Fibroblast of skin of right quadriceps (primary cell): ENCODE results near the gene FAM13C.
"Not testable (repeated sequence)": the region's sequence is repeated elsewhere in the genome, so short reads cannot be mapped to it uniquely, and the experiment has no call there.

Experiments used
- DNase-seq: peaks from one replicate; pipeline ENCODE4 v3.0.0-alpha.2; 2013

FAM13C gene

DNA sequence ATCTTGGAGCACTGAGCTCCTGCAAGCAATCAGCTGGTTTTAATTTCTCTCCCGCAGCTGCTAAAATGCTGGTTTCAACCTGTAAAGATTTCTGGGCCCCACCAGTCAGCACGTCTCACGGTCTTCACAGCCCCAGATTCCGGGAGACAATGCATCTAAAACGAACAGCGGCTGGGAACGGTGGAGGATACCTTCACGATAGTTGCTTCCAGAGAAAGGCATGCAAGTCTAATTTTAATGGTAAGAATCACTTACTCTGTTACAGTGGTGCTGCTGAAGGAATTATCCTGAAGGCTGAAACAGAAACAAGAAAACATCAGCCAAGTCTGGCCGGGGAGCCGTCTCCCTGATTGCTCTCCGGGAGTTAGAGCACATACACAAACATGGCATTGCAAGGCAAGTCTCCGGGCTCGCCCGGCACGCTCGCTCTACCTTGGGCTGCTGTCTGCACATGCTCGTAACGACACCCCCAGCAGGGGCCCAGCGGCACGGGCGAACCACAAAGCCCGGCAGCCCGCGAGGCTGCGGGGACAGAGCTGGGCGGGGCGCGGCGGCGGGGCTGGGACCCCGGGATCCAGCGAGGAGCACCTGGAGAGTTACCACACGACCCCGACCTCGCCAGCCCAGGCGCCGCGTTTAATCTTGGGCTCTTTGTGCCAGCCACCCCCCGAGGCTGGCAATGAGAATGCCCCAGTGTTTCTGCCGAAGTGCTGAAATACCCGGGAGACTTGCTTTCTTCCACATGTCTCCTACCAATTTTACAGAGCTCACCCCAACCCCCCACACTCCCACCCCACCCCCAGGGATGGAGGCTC, at the start of gene FAM13C:
Gene FAM13C (minus strand): TSS at position 406 of the 815 bp plus-strand sequence. CDS start 89 bp downstream, at position 317.
- peak; percentile 50 for DNase-seq

DNA sequence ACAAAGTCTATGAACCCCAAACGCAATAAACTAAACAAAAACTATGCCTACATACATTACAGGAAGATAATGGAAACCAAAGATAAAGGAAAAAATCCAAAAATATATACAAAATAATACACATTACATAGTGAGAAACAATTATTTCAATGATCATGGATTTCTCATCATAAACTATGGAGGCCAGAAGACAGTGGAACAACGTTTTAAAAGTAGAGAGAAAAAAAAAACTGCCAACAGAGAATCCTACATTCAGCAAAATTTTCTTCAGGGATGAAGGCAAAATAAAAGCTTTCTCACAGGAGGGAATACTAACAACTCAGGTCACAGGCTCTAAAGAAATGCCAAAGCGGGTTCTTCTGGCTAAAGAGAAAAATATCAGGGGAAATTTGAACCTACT, 42.9 kb upstream of the FAM13C start:
- DNase-seq, result no peak

- DNase-seq, result no peak
Observed at GRCh38 chr10:59400214-59400613, 37.9 kb upstream of the FAM13C start.

- not testable (repeated sequence) for DNase-seq
Observed at GRCh38 chr10:59399329-59399728, 37.0 kb upstream of the FAM13C start.

DNA sequence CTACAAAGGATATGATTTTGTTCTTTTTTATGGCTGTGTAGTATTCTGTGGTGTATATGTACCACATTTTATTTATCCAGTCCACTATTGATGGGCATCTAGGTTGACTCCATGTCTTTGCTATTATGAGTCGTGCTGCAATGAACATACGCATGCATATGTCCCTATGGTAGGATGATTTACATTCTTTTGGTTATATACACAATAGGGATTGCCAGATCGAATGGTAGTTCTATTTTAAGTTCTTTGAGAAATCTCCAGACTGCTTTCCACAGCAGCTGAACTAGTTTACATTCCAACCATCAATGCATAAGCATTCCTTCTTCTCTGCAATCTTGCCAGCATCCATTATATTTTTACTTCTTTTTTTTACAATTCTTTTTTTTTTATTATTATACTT, 35.6 kb upstream of the FAM13C start:
- no peak for DNase-seq

DNA sequence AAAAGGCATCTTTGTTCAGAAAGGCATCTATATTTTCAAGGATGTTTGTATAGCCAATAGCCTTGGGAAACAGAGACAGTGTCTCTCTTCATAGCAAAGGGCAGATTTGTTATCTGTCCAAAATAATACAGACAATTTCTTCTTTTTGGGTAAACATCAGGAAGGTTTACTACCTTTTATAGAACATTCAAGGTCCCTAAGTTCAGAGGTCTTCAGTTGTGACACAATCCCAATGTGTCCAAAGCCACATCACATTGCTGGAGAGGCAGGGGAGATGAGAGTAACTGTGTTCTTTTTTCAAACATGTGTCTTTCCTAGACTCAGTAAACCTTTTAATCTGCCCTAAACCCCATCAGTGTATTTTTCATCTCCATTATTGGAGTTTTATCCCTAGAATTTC, 33.6 kb upstream of the FAM13C start:
- no peak for DNase-seq

DNA sequence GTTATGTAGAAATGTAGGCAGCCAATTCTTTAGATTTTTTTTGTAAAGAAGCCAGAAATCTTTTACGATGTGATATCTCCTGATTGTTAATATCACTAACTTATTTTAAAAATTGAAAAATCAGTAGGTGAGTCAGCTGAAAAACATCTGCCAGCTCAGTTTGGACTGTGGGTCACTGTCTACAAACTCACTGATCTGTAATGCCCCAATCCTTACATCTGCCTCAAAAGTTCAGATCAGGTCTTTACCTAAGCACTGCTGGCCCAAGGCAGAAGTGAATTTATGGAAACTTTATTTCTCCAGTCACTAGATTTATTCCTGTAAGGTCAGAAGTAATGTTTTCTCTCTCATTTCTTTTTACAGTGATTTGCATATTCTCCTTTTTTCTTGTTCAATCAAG, 31.0 kb upstream of the FAM13C start:
- peak; percentile 4 for DNase-seq

GRCh38 chr10:59391060-59391459, 28.7 kb upstream of the FAM13C start:
- DNase-seq, result no peak

GRCh38 chr10:59388671-59388976, 26.3 kb upstream of the FAM13C start:
- DNase-seq, result no peak

DNA sequence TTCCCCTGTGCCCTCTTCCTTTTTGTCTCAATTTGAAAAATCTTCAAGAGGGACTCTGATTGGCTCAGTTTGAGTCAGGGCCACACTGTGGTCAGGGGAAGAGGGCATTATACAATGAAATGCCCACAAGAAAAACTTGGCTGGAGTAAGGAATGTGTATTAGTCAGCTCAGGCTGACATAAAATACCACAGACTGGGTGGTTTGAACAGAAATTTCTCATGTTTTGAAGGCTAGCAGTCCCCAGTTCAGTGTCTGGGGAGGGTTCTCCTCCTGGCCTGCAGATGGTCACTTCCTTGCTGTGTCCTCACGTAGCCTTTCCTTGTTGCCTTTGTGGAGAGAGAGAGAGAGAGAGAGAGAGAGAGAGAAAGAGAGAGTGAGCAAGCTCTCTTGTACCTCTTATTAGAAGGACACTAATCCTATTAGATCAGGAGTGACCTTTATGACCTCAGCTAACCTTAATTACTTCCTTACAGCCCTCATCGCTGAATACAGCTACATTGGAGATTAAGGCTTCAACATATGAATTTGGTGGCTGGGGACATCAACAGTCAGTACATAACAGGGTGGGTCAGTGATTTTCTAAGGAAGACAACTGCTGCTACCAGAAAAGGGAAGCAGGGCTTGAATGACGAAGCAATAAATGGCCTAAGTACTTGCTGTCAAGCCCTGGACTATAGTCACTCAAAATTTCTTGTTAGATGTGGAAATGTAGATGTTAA, 25.8 kb upstream of the FAM13C start:
- peak; percentile 83 for DNase-seq

GRCh38 chr10:59384761-59385160, 22.4 kb upstream of the FAM13C start:
- DNase-seq, result no peak

GRCh38 chr10:59383908-59384307, 21.6 kb upstream of the FAM13C start:
- DNase-seq, result no peak

DNA sequence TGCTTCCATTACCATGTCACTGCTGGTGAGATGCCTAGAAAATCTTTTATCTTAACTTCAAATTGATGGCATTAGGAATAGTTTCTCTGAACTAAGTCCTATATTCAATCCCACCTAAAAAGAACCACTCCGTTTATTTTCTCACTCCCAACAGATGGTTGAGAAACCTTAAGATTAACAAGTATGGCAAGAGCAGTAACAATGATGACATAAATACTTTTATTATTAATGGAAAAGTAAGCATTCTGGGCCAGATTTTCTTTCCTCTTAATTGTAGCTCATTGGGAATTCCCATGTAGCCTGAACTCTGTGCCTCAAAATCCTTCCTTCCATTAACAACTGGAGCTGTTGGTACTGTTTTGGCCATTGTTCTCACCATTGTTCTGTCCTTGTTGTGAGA, 21.1 kb upstream of the FAM13C start:
- DNase-seq, result no peak

DNA sequence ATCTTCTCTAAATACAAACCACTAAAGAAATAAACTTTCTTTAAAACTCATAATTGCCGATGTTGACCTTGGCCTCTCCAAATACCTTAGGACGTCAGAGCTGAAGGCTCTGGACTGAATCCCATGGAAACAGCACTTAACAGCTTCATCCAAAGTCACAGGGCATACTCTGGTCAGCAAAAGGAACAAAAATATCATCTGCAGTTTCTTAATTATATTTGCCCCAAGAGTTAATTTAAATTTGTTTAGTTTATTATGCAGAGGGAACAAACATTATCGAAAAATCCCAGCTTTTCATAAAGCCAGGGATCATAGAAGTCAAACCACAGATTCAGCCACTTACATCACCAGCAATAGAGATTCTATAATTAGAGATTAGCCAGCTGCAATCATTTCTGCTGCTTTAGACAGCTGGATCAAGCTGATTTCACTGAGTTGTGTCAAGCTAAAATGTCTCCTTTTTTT, 20.5 kb upstream of the FAM13C start:
- no peak for DNase-seq

DNA sequence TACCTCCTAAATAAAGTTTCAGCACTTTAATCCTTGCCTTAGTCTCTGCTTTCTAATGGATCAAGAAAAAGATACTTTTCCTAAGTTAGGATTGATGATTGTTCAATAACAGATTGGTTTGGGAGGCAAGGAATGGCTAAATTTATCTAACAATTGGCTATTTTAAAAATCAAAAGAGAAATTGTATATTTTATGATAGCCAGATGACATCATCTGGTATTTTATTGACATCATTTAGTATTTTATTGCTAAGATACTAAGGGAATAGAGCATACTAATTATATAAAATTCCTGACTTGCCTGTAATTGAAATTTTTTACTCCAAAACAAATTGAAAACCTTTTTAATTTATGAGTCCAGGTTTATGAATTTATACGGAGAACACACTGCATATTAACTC, 19.3 kb upstream of the FAM13C start:
- DNase-seq, result no peak

DNA sequence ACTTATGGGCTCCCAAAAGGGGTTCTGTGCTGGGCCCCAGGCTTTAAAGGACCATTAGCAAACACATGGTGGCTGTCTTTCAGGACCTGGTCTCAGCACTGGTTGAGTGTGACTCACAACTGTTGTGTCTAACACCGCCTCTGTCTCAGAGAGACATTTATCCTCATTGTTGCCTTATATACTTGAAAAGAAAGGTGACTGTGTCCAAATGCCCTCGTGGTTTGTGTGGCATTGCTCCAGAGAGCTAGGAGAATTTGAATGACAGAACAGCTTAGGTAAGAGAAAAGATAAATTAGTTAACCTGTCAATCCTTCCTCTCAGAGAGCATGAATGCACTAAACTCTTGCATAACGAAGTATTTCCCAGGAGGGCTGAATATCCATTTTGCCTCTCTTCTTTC, 14.5 kb upstream of the FAM13C start:
- DNase-seq, result no peak

- no peak for DNase-seq
Observed at GRCh38 chr10:59375990-59376389, 13.6 kb upstream of the FAM13C start.

DNA sequence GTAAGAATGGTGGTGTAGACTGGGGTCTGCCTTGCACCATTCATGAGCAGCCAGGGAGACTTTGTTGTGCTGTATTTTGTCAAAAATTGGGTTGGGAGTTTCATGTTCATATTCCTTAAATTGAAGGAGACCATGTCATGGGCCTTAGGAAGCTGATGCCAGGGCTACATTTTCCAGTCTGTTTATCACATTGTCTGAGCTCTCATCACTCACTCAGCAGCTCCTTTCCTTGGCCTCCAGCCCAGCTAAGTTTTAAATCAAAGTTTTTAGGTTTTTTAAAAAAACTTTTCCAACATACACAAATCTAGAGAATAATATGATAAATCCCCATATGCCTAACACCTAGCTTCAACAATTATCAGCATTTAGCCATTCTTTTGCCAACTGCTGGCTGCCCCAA, 12.6 kb upstream of the FAM13C start:
- no peak for DNase-seq

- DNase-seq, result peak; percentile 37
Observed at GRCh38 chr10:59373071-59373470, 10.7 kb upstream of the FAM13C start.

- DNase-seq, result peak; percentile 20
Observed at GRCh38 chr10:59372543-59372942, 10.2 kb upstream of the FAM13C start.

GRCh38 chr10:59366290-59366689, 3.9 kb upstream of the FAM13C start:
- no peak for DNase-seq

- DNase-seq, result no peak
Observed at GRCh38 chr10:59363446-59363958, 1.2 kb upstream of the FAM13C start.

DNA sequence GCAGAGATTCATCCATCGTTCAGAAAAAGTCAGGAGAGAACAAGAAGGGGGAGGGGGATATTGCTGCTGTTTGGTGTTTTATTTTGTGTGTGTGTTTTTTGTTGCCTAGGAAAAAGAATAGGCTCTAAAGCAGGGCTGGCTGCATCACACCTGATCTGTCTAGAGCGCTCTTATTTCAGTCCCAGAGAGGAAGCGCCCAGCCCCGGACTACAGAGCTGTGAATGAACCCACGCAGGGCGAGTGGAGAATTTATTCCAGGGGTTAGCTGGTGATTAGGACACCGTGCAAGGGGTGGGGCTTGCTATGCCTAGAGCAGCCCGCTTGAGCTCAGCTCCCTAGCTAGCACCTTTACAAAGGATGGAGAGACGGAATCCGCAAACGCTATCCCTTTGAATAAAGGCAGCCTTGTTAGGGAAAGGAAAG, 621 bp upstream of the FAM13C start:
- DNase-seq, result peak; percentile 18

DNA sequence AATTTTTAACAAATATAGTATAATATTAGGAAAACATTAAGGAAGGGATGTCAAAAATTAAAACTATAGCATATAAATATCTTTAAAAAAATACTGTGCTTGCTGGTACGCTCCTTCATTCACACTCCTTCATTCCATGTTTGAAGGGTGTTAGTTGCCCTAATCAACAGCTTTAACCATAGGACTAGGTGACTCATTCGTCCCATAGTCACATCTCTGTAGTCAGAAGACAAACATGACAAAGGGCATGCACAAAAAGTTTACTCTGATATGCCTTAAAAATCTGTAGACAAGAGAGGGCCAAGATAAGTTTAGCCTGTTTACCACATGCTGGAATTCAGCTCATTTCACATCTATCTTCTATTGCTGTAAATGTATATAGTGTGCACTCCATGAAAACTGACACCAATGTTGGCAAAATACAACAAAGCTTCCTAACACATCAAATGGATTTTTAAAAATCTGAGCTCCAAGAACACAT, 646 bp downstream of the FAM13C start:
- peak; percentile 9 for DNase-seq
